ENCODE results near the gene KCNQ5.

GRCh38 chr6:72931325-72931887 lies 309.5 kb downstream of the KCNQ5 start:
- TF ChIP-seq CTCF (IDR thresholded peaks at IDR 0.05) (no peak), POLR2A (IDR thresholded peaks at IDR 0.05) (no peak)
